TTC549 (cell line): ENCODE measurements around the gene AOPEP.

Experiments
- FAIRE-seq: peaks from 2 replicates; lab custom pipeline; 2012; peaks lifted over from hg19 to GRCh38; lab: Jason Lieb, UNC

Gene AOPEP

GRCh38 chr9:94794476-94795167 lies 68.1 kb downstream of the AOPEP start:
- FAIRE-seq = no peak

DNA sequence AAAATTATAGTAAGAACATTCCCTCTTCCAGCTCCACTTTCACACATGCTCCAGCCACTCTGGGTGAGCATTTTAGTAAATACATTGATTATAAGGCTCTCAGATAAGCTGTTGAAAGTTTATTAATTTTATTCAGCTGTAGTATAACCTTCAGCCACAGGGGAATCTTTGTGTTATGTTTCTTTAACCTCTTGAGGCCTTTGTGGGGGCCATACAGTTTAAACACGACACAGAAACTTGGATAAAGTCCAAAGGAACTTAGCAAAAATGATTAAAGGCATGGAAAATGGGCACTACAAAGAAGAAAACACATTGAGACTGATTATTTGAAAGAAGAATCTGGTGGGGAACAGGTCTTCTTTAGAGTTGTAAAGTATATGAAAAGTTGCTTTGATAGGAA lies 70.2 kb downstream of the AOPEP start:
- no peak for FAIRE-seq

DNA sequence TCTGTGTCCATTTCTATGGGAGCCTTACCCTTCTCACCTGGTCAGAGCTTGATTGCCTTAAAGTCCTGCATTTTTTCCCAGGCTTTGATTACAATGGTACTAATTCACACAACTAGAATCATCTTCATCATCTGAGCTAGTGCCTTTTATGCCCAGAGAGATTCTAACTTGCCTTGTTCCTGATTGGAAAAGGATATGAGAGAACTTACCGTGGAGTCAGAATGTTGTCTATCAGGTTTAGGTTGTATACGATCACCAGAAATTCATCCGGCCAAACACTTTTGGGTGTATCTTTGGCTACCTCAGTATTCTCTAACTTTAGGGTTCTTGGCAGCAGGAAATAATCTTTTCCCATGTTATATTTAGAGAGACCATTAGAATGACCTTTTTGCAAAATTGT lies 71.7 kb downstream of the AOPEP start:
- no peak for FAIRE-seq

DNA sequence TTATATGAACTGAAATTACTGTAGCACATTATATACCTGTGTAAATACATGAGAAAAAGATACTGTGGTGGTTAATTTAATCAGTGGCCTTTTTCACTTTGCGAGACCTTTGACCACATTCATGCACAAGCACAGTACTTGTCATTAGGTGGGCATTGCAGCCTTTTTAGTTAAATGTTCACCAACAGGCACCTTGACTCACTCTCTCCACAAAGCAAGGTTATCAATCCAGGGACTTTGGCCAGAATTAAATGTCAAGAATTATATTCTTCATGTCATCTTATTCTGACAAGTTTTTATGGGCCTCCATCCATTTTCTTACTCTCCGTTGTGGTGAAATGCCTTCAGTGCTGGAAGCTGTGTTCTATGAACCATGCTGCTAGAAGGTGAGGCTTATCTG lies 72.2 kb downstream of the AOPEP start:
- FAIRE-seq = no peak

DNA sequence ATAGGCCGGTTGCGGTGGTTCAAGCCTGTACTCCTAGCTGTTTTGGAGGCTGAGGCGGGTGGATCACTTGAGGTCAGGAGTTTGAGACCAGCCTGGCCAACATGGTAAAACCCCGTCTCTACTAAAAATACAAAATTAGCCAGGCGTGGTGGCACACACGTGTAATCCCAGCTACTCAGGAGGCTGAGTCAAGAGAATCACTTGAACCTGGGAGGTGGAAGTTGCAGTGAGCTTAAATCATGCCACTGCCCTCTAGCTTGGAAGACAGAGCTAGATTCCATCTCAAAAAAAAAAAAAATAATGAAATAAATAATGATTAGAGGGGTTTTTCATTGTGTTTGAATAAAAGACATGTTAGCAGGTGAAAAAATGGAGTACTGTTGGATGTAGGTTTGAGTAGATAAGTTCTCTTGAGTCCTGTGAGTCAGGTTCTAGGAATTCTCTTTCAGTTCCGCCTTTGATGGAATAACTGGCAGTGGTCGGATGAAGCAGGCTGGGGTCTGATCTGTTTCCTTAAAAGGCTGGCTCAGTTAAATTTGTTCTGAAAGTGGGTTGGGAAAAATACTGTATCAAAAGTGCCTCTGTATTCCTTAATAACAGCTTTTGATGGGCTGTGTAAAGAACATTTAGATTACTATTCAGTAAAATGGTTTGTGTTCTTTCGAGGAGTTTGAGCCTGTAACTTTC lies 73.2 kb downstream of the AOPEP start:
- no peak for FAIRE-seq

DNA sequence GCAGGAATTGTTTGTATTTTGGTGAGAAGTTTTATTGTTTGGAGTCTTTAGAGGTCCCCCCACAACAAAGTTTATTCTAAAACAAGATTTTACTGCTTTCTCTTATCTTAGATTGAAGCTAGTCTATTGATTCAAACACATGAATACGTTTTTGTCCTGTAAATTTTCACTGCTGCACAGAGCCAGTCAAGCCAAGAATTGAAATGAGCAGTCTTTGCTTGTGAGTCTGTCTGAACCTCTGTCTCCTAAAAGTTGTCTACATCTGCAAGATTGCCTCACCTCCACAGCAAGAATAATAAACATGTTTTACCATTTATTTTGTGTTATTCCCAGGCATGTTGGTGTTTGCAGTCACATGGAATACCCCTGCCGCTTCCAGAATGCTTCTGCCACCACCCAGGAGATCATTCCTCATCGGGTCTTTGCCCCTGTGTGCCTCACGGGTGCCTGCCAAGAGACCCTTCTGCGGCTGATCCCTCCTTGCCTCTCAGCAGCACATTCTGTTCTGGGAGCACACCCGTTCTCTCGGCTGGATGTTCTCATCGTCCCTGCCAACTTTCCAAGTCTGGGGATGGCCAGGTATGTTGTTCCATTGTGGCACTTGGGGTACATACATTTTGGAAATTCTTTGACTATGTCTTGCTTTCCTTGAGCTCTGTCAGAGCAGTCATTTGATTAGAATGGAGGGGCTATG lies 74.1 kb downstream of the AOPEP start:
- peak; percentile 60 for FAIRE-seq

GRCh38 chr9:94801234-94801633 lies 74.7 kb downstream of the AOPEP start:
- FAIRE-seq = no peak

DNA sequence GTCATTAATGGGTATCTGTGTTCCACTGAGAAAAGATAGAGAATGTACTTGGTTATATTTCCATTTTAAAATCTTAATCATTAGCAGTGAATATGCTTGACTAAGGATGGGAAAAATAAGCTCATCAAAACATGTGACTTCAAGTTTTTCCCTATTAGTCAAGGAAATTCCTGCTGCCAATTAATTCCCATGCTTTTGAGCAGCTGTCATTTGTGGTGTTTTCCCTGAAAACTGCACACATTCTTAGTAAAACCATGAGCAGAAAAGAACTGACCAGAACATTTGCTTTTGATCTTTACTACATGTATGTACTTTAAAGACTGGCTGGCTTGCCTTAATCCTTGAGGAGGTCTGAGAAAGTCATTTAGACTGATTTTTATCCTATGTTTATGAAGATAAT lies 75.2 kb downstream of the AOPEP start:
- FAIRE-seq = no peak

DNA sequence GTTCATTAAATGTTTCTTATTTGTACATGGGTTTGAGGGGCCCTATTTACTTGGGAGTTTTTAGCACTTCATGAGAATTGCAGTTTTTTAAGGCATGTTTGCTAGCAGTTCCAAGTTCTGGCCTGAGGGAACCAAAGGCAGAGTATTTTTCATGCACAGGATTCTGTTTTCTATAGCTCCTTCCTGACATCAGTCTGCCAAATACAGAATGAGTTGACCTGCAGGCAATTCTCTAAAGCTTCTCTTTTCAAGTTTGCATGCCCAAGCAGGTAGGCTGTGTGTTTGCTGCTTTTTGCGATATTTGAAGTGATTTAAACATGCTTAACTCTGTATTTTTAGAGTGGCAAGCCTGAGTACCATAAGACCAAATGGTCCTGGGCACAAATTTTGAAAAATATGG lies 75.8 kb downstream of the AOPEP start:
- no peak for FAIRE-seq

DNA sequence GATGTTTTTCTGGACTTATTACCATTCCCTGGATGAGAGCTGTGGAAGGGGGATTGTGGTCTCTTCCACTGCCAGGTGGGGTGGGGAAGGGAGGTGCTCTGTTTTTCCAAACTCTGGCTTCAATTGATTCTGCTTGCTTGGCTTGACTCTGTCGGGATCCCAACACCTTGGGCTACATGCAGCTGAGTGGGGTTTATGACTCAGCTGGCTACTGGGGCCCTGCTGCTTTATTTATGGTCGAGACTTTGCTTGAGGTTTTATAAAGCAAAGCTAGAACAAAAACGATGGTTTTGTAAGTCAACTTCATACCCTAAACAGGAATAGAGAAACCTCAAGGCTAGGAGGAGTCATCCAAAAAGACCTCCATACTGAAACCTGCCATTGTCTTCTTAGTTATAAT lies 76.3 kb downstream of the AOPEP start:
- FAIRE-seq = no peak

DNA sequence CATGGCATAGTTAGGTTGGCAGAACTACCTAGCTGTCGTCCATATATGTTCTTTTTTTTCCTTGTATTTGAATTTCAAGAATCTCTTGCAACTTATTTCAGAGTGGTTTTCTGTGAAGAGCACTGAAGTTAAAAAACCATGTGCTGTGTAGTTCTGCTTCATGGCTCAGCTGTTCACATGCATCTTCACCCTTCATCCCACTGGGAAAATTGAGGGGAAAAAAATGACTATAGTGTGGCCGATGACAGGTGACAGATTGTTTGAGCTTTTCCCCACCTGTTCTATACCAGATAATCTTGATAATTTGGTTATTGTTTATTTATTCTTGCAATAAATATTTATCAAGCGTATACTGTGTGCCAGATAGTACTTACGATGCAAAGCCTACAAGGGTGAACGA lies 77.8 kb downstream of the AOPEP start:
- no peak for FAIRE-seq

GRCh38 chr9:94805051-94805489 lies 78.6 kb downstream of the AOPEP start:
- no peak for FAIRE-seq

DNA sequence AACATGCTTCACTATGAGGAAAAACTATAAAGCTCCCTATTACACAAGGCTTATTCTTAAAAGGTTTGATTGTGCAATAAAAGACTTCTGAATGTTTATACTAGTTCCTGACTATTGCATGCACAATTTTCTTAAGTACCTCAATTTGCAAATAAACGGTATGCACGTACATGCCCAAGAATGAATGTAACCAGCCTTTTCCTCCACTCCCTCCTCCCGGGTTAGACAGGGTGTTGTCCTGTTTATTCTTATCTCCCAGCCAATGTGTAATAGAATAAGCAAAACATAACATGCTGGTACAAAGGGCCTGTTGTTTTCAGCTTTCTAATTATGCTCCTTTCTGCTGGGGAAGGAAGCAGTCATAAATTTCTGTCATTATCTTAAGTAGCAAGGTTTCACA lies 79.1 kb downstream of the AOPEP start:
- FAIRE-seq = no peak

- FAIRE-seq = no peak
Observed at GRCh38 chr9:94806307-94806893, 79.9 kb downstream of the AOPEP start.

DNA sequence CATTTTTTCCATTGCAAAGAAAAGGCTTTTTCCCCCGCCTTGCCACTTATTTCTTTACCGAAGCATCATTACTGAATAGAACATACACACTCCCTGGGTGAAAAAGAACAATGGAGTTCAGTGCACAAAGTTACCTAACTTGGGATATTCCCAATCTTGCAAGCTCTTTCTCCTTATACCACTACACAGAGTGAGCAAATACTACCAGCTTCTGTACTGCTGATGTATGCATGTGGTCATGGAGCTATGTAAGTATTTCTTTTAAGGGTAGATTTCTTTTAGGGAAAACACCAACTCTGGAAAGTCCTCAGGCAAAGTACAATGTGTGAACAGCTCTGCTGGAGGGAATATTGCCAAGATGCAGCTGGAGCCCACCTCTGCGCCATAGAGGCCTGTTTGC lies 81.1 kb downstream of the AOPEP start:
- no peak for FAIRE-seq

DNA sequence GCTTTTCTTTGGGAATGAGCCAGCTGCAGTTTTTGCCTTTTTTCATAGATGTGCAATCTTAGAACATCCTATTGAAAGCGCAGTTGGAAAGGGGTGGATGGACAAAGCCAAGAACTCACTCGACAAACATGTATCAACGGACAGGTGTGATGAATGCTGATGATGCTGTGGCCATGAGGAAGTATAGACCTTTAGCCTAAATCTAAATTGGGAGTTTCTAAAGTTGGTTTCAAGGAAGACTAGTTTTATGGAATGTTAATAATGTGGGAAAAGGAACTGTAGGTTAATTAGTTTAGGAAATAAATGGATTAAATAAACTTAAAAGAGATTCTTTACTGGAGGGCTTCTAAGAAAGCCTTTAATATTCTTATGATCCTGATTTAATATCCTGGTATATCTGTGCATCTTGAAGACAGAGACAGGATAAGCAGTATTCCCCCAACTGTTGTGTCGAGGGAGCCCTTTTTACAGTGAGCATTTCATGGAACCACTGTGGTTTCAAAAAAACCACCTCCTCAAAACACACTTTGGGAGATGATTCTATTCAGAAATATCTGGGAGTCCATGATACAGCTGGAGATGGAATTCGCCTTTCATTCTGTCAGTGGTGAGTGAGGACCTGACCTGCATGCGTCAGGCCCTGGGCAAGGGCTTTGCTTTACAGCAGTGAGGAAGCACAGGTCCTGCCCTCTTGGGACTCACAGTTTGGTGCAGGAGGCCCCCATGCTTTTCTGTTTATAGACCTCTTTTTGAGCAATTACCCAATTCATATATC lies 82.6 kb downstream of the AOPEP start:
- no peak for FAIRE-seq

- no peak for FAIRE-seq
Observed at GRCh38 chr9:94809778-94810177, 83.3 kb downstream of the AOPEP start.

DNA sequence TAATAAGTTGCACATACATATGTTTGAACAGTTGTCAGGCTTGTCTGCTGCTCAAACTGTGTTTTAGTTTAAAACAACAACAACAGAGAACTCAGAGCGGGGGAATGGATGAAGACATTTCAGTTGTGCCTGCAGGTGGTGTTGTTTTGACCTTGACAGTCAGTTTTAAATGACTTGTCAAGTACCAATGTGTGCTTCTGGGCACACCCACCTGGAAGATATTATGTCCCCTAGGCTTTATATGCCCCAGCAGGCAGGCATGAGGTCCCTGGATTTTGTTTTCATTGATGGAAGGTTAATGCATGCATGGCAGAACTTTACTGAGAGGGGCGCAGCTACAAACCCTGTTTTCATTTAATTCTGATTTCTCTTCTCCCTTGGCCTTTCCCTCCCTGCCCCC lies 84.6 kb downstream of the AOPEP start:
- FAIRE-seq = no peak

- no peak for FAIRE-seq
Observed at GRCh38 chr9:94812343-94812742, 85.8 kb downstream of the AOPEP start.

GRCh38 chr9:94813379-94813778 lies 86.9 kb downstream of the AOPEP start:
- no peak for FAIRE-seq

DNA sequence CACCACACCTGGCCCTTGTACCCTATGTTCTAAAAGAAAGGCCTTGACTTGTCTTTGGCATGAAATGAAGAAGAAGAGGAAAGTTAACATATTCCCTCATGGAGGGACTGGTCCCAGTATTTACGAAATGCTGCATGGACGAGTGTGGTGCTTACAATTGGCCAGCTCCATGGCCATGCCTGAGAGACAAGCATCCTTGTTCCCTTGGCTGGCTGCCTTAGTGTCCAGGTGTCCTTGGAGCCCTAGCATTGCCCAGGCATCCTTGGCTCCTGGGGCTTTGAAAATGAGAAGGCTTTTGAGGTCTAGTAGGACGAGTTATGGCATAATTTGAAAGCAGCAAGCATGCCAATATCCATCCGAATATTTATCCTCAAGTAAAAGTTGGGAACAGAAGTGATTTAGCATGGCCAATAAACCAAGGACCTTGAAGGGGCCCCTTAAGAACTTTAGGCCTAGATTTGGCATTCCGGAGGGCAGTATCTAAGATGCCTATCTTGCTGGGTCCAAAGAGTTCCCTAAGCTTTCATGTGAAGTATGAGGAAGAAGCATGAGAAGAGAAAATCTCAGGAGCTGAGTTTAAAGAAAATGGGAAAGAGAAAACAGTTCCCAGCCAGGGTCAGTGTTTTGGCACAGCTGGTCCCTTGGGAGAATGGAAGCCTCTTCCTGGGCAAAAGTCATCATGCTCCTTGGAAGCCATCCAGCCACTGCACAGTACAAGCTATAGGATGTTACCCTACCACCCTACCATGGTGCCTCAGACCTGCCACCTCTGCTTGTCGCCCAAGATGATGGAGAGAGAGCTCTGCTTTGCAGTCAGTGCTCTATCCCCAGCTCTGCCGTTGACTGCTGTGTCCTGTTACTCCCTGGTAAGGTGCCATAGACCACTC lies 91.0 kb downstream of the AOPEP start:
- no peak for FAIRE-seq
